ENCODE measurements around the gene TACR2.

The TACR2 gene

DNA sequence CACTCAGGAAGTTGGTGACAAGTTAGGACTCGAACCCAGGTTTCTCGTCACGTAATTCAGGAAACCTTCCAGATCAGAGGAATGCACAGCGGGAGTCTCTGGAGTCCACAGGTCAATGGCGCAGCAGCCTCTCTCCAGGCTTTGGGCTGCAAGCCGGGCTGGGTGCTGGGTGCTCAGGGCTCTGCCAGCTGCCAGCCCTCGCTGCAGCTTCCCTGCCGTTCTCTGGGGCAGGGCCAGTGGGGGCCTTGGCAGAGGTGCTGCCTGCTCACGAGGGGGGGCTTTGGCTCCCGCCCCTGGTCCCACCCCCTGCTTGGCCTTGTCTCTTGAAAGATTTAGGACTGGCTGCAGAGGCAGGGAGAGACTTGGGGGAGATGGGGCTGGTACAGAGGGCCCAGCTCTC is at the start of gene TACR2:
Gene TACR2 (minus strand): TSS at position 224 of the 400 bp plus-strand sequence. CDS start 595 bp downstream, outside the sequence.
- CTCF ChIA-PET, result interaction anchor here (1.0 to 1.1 kb wide), 2 partner anchors 12 to 22 kb away, joined by 3 to 4 read pairs; no protein-coding TSS in a partner anchor

DNA sequence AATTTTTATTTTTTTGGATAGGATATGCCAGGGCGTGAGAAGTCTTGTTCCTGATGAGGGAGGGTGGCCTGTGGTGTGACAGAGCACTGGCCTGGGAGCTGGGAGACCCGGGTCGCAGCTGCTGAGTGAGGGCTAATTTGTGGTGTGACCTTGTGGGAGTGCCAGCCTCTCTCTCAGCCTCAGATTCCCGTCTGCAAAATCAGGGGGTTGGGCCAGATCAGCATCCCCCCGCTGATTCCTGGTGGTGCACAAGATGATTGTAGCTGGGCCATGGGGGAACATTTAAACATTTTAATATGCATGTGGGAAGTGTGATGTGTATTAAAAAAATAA is 49.4 kb upstream of the TACR2 start:
- ChIA-PET POLR2A (no interaction called here), CTCF (interaction anchor here (1.1 kb wide), 1 partner anchor 42 kb away, joined by 3 read pairs; no protein-coding TSS in a partner anchor)
- TF ChIP-seq, protein P1, sequence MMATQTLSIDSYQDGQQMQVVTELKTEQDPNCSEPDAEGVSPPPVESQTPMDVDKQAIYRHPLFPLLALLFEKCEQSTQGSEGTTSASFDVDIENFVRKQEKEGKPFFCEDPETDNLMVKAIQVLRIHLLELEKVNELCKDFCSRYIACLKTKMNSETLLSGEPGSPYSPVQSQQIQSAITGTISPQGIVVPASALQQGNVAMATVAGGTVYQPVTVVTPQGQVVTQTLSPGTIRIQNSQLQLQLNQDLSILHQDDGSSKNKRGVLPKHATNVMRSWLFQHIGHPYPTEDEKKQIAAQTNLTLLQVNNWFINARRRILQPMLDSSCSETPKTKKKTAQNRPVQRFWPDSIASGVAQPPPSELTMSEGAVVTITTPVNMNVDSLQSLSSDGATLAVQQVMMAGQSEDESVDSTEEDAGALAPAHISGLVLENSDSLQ (IDR thresholded peaks at IDR 0.05), result no peak
- TF ChIP-seq SUZ12 (IDR thresholded peaks at IDR 0.05) (no peak), TARDBP (IDR thresholded peaks at IDR 0.05) (no peak), FOXM1 (IDR thresholded peaks at IDR 0.05; ENCODE audit: borderline replicate concordance) (no peak), SP1 (IDR thresholded peaks at IDR 0.05) (no peak), L3MBTL2 (conservative IDR thresholded peaks at IDR 0.05) (no peak), CTBP1 (IDR thresholded peaks at IDR 0.05; ENCODE audit: borderline replicate concordance) (no peak), LEF1 (IDR thresholded peaks at IDR 0.05; ENCODE audit: borderline replicate concordance) (no peak), ARNT (IDR thresholded peaks at IDR 0.05) (no peak), ELF4 (IDR thresholded peaks at IDR 0.05) (no peak)
- no peak for DNase-seq (ENCODE audit: extremely low spot score)

More for the DNA sequence above, at the start of gene TACR2:
- no peak for DNase-seq (ENCODE audit: extremely low spot score)
- no peak for TF ChIP-seq SUZ12 (IDR thresholded peaks at IDR 0.05)
- TF ChIP-seq FOXK2 (IDR thresholded peaks at IDR 0.05), result no peak
- no peak for TF ChIP-seq FOXM1 (IDR thresholded peaks at IDR 0.05; ENCODE audit: borderline replicate concordance)
- TF ChIP-seq SP1 (IDR thresholded peaks at IDR 0.05), result no peak
- TF ChIP-seq ZNF384 (IDR thresholded peaks at IDR 0.05), result no peak
- no peak for TF ChIP-seq L3MBTL2 (conservative IDR thresholded peaks at IDR 0.05)
- TF ChIP-seq TARDBP (IDR thresholded peaks at IDR 0.05), result no peak
- TF ChIP-seq BHLHE40 (IDR thresholded peaks at IDR 0.05; ENCODE audit: borderline replicate concordance), result no peak
- no peak for TF ChIP-seq ELF4 (IDR thresholded peaks at IDR 0.05)
- TF ChIP-seq FOXA1 (IDR thresholded peaks at IDR 0.05), result no peak
- no peak for TF ChIP-seq HDGF (IDR thresholded peaks at IDR 0.05; ENCODE audit: borderline replicate concordance)
- TF ChIP-seq LEF1 (IDR thresholded peaks at IDR 0.05; ENCODE audit: borderline replicate concordance), result no peak
- no peak for TF ChIP-seq NFRKB (IDR thresholded peaks at IDR 0.05)
- TF ChIP-seq CTBP1 (IDR thresholded peaks at IDR 0.05; ENCODE audit: borderline replicate concordance), result no peak
- POLR2A ChIA-PET, result no interaction called here

DNA sequence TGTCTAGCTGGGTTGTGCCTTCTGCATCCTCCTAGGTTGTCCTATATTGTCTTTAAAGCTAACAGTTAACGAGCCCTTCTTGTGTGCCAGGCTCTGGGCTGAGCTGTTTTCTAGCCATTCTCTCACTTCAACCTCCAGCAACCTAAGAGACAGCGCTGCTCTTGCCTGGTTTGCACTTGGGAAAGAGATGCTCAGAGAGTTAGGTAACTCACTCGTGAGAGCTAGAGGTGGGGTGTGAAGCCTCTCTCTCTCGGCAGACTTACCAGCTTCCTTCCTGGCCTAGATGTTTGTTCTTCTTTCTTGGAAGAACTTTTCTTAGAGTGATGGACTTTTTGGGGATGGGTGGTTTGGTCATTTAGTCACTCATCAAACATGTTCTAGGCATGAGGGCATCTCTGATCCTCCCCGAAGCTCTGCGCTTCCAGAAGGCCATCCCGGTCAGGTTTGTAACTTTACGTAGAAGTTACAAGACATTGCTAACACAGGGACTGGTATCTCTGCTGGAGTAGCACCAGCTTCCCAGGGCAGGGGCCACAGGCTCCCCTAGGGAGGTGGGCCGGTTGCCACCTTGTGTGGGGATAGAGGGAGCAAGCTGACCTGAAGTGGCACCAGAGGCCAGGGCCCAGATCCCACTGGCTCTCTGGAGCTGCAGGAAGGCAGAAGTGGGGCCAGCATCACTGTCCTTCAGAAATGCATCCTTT is 48.9 kb upstream of the TACR2 start:
- CTCF ChIA-PET, result interaction anchor here (1.1 kb wide), 1 partner anchor 43 kb away, joined by 3 read pairs; no protein-coding TSS in a partner anchor
- TF ChIP-seq CTBP1 (IDR thresholded peaks at IDR 0.05; ENCODE audit: borderline replicate concordance) (no peak), FOXA1 (IDR thresholded peaks at IDR 0.05) (no peak), HDGF (IDR thresholded peaks at IDR 0.05; ENCODE audit: borderline replicate concordance) (no peak), L3MBTL2 (conservative IDR thresholded peaks at IDR 0.05) (no peak), BHLHE40 (IDR thresholded peaks at IDR 0.05; ENCODE audit: borderline replicate concordance) (no peak)
- no peak for DNase-seq (ENCODE audit: extremely low spot score)
- POLR2A ChIA-PET, result no interaction called here

DNA sequence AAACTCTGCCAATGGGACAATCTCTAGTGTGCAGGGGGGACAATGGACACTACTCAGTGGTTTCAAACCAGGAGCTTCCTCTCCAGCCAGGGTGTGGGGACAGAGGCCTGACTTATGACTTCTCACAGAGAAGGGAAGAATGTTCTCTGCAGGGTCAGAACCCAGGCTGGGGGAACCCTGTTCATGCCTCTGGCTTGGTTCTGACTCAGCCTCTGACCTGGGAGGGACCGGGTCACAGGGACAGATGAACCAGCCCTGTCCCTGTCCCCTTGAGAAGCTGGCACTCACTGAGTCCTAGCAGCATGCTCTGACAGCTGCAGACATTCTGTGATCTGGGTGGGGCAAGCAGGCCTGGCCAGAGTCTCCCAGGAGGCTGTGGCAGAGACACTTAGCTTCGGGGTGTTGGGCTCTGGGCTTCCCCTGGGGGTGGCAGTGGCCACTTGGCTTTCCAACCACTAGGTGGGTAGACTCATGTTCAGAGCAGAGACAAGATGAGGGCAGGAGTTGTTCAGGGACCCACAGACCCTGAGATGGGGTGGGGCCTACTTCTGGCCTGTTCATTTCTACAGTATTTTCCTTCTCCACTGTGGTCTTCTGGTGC is 48.2 kb upstream of the TACR2 start:
- ChIA-PET CTCF (interaction anchor here (0.7 kb wide), 1 partner anchor 15 kb away, joined by 3 read pairs; no protein-coding TSS in a partner anchor), POLR2A (no interaction called here)
- no peak for TF ChIP-seq ARNT (IDR thresholded peaks at IDR 0.05)
- TF ChIP-seq HDGF (IDR thresholded peaks at IDR 0.05; ENCODE audit: borderline replicate concordance), result no peak
- no peak for TF ChIP-seq BHLHE40 (IDR thresholded peaks at IDR 0.05; ENCODE audit: borderline replicate concordance)
- TF ChIP-seq L3MBTL2 (conservative IDR thresholded peaks at IDR 0.05), result no peak
- TF ChIP-seq TARDBP (IDR thresholded peaks at IDR 0.05), result no peak
- no peak for TF ChIP-seq NFRKB (IDR thresholded peaks at IDR 0.05)
- no peak for TF ChIP-seq SP1 (IDR thresholded peaks at IDR 0.05)
- TF ChIP-seq ELF4 (IDR thresholded peaks at IDR 0.05), result no peak
- TF ChIP-seq FOXK2 (IDR thresholded peaks at IDR 0.05), result no peak
- TF ChIP-seq, protein P1 (IDR thresholded peaks at IDR 0.05), result no peak
- no peak for DNase-seq (ENCODE audit: extremely low spot score)

DNA sequence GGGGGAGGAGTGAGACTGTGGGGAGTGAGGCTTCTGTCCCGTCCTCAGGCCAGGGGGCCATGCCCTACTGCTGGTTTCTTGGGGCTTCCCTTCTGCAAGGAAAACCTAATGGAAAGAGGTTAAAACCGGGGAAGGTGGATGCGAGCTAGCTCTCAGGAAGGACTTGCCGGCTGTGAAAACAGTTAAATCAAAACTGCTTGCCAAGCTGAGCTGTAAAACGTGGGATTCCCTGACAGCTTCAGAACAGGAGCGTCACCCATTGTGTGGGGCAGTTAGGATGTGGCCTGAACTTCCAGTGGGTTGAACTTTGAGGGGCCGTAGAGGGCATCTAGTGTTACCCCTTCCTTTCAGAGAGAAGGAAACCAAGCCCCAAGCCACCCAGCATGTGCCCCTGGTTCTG is 47.7 kb upstream of the TACR2 start:
- ChIA-PET POLR2A (no interaction called here), CTCF (interaction anchor here (0.7 kb wide), 1 partner anchor 14 kb away, joined by 3 read pairs; no protein-coding TSS in a partner anchor)
- TF ChIP-seq FOXM1 (IDR thresholded peaks at IDR 0.05; ENCODE audit: borderline replicate concordance), result no peak
- no peak for DNase-seq (ENCODE audit: extremely low spot score)

DNA sequence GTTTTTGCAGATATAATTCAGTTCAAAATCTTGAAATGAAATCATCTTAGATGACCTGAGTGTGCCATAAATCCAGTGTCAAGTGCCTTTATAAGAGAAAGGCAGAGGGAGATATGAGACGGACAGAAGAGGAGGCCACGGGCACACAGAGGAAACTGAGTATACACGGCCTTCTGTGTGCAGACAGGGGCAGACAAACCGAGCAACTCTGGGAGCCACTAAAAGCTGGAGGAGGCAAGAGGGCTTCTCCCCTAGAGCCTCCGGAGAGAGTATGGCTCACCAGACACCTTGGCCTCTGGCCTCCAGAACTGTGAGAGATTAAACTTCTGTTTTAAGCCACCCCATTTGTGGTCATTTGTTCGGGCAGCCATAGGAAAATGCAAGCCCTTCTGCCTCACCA is 47.2 kb upstream of the TACR2 start:
- ChIA-PET POLR2A (no interaction called here), CTCF (interaction anchor here (0.7 kb wide), 1 partner anchor 10 kb away, joined by 3 read pairs; no protein-coding TSS in a partner anchor)
- no peak for DNase-seq (ENCODE audit: extremely low spot score)
- TF ChIP-seq SUZ12 (IDR thresholded peaks at IDR 0.05) (no peak), BHLHE40 (IDR thresholded peaks at IDR 0.05; ENCODE audit: borderline replicate concordance) (no peak), FOXM1 (IDR thresholded peaks at IDR 0.05; ENCODE audit: borderline replicate concordance) (no peak), ARNT (IDR thresholded peaks at IDR 0.05) (no peak), CTBP1 (IDR thresholded peaks at IDR 0.05; ENCODE audit: borderline replicate concordance) (no peak), ELF4 (IDR thresholded peaks at IDR 0.05) (no peak)
